Activated T-cell treated with anti-CD3 and anti-CD28 coated beads for 24 hours (primary cell): ENCODE results near the gene TAOK1.

Source experiments
- DNase-seq: peaks from one replicate; pipeline ENCODE4 v3.0.0-alpha.2; 2020; ENCODE audit warnings: low read depth

The TAOK1 gene

GRCh38 chr17:29379084-29379991, 10.8 kb upstream of the TAOK1 start:
- DNase-seq: no peak

DNA sequence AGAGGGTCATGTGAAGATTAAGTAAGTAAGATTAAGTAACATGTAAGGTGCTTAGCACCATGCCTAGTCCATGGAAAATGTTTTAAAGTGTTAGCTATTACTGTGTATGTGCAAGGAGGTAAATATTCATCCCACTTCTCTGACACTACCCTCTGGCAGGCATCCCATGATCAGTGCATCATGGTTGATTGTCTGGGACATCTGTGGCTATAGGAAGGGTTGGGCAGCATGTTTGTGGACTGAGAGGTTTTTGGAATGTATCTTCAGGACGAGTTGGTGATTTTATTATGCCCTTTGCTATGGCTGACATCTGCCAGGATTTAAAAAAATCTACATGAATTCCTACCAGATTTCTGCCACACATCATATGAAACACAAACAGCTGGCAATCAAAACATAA, 6.5 kb upstream of the TAOK1 start:
- DNase-seq: no peak

DNA sequence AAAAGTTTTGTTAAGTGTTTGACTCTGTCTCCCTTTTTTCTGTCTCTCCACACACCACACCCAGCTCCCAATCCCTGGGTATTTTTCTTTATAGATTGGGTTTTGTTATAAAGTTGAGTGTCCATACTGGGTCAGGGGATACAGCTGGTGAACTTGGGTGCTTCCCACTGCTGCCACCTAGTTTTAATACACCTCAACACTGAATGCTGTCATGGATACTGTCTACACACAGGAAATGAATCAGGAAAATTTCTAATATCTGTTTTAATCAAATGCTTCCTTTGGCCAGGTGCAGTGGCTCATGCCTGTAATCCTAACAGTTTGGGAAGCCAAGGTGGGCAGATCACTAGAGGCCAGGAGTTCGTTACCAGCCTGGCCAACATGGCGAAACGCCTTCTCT, 5.3 kb upstream of the TAOK1 start:
- no peak for DNase-seq

DNA sequence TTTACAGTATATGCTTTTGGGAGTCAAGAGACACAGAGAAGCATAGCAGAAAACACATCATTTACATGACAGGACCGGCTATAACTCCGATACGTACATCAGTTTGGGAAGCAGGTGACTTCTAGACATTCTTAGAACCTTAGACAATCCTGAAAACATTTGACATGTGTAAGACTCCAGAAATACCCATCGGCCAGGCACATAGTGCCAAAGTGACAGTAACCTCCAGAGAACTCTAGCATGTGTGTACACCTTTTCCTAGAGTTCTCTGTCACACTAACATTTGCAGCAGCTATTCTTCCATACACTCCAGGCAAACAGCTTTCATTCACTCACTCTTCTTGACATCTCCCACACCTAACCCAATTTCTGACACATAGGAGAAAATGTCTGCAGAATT, 3.4 kb upstream of the TAOK1 start:
- no peak for DNase-seq

GRCh38 chr17:29388937-29389336, 1.2 kb upstream of the TAOK1 start:
- no peak for DNase-seq

DNA sequence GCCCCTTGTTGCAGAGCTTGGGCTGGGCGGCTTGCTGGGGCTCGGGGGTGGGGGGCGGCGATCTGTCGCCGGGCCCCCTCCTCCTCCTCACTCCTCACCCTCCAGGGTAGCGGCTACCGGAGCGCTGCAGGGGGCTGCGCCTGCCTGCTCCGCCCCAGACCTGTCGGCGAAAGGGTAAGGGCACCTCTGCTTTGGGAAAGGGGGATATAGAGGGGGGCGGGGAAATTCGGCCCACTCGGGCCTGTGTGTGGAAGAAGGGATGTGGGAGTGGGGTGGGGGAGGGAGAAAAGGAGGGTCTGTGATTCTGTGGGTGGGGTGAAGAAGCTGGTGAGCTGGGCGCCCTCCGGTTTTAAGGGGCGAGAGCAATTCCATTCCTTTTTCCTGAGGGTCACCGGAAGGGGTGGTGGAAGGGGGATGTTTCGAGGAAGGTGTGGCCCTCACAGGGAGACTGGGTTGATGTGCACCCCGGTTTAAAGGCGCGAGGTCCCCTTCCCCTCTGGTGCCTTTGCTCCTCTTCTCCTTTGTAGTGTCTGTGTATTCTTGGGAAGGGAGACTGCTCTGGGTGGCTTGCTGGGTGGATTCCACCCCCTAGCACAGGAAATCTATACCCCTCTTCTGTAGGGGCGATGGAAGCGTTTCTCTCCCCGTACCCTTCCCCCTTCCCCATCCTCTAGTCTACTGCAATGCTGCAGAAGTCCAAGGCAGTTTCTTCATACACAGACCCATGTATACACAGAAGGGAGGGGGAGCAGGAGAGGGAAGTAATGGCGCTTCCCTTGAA, 878 bp downstream of the TAOK1 start:
- no peak for DNase-seq

- DNase-seq: no peak
Observed at GRCh38 chr17:29393436-29393835, 3.3 kb downstream of the TAOK1 start.

GRCh38 chr17:29394761-29395160, 4.6 kb downstream of the TAOK1 start:
- DNase-seq: no peak

GRCh38 chr17:29396066-29396465, 5.9 kb downstream of the TAOK1 start:
- no peak for DNase-seq

DNA sequence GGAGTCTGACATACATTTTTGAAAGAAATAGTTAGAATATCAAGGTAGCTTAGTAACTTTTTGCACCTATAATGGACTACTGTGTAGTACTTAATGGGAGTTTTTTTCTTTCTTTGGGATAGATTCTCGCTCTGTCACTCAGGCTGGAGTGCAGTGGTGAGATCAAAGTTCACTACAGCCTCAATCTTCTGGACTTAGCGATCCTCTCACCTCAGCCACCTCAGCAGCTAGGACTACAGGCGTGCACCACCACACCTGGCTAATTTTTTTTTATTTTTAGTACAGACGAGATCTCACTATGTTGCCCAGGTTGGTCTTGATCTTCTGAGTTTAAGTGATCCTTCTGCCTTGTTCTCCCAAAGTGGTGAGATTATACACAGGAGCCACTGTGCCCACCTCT, 9.5 kb downstream of the TAOK1 start:
- DNase-seq: no peak

DNA sequence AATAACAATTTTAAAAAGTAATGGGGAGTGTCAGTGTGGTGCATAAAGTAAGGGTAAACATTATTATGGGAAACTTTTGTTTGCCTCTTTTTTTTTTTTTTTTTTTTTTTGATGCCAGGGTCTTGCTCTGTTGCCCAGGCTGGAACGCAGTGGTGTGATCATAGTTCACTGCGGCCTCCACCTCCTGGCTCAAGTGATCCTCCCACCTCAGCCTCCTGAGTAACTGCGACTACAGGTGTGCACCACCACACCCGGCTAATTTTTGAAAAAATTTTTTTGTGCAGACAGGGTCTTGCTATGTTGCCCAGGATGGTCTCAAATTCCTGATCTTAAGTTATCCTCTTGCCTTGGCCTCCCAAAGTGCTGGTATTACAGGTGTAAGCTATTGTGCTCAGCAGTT, 10.7 kb downstream of the TAOK1 start:
- DNase-seq: no peak

GRCh38 chr17:29401258-29401657, 11.1 kb downstream of the TAOK1 start:
- DNase-seq: no peak

DNA sequence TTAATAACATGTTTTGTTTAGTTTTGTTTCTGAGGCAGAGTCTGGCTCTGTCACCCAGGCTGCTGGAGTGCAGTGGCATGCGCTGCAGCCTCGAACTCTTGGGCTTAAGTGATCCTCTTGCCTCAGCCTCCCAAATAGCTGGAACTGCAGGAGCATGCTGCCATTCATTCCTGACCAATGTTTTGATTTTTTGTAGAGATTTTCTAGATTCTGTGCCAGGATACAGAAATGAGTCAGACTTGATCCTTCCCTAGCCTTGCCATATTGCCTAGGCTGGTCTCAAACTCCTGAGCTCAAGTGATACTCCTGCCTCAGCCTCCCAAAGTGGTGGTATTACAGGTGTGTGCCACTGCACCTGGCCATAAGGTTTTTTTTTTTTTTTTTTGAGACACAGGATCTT, 17.7 kb downstream of the TAOK1 start:
- no peak for DNase-seq

GRCh38 chr17:29409963-29410362, 19.8 kb downstream of the TAOK1 start:
- no peak for DNase-seq

- no peak for DNase-seq
Observed at GRCh38 chr17:29412780-29413565, 22.8 kb downstream of the TAOK1 start.

DNA sequence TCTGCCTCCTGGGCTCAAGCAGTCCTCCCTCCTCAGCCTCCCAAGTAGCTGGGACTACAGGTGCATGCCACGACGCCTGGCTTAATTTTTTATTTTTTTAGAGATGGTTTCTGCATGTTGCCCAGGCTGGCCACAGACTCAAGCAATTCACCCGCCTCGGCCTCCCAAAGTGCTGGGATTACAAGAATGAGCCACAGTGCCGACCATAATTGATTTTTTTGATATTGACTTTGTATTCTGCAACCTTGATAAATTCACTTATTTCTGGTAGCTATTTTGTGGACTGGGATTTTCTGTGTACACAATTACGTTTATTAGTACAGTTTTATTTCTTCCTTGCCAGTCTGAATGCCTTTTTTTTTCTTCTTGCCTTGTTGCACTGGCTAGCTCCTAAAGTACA, 30.0 kb downstream of the TAOK1 start:
- no peak for DNase-seq

GRCh38 chr17:29430275-29430674, 40.1 kb downstream of the TAOK1 start:
- DNase-seq: no peak

- no peak for DNase-seq
Observed at GRCh38 chr17:29433541-29433940, 43.4 kb downstream of the TAOK1 start.

DNA sequence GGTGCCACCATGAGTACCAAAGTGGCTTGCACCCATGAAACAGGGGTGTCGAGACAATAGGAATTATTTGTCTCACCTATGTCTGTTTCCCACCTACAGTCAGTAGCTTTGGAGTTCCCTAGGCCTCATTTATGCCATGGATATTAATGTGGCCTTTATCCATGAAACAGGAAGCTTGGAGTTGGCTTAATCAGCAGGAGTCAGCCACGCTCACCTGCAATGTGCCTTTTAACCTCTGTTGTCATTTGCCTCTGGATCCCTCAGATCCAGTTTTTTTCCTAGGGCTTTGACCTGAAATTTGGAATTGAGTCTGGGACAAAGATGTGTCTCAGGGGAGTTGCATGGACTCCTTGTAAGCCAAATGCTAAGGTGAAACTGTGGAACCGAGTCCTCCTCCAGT, 44.4 kb downstream of the TAOK1 start:
- no peak for DNase-seq

DNA sequence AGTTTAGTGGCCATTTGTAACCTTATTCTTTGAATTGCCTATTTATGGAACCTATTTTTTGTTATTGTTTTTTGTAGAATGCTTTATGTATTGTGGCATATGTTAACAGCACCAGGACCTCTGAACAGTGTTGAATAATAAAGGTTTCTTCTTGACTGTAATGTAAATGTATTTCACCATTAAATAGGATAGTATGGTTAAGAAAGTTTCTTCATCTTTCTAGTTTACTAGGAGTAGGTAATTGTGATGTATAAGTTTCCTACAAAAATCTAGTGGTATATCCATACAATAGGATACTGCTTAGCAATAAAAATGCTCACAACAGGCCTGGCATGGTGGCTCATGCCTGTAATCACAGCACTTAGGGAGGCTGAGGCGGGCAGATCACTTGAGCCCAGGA, 52.3 kb downstream of the TAOK1 start:
- no peak for DNase-seq

DNA sequence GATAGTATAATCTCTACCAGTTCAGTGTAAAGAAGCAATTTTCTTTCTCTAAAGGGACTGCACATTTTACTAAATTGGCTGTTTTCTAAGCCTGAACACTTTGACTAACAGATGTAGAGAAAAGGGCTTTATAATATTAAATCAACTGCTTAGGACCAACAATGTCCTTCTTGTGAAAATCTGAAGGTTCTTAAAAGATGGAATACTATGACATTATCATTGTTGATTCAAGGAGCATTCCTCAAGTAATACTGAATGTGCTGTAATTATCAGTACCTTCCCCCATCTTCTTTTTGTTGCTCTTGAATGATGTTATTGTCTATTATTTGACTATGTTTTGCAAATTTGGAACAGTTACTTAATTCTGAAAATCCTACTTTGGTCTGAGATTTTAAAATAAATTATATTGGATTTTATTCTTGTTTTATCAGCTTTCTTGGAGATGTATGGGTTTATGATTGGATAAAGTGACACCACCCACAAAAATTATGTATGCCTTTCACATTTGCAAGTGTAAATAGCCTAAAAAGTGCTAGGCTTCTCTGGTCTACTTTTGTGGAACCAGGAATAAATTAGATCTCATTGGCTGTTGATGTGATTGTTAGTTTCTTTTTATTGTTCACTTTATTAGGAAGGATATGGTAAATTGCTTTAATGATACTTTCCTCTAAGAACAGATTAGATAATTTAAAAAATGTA, 53.0 kb downstream of the TAOK1 start:
- DNase-seq: no peak

- no peak for DNase-seq
Observed at GRCh38 chr17:29444589-29444988, 54.4 kb downstream of the TAOK1 start.
